Measurements from ENCODE around the gene CTNND2.

CTNND2 gene

GRCh38 chr5:10987276-10987924, 916.8 kb downstream of the CTNND2 start:
- DNase-seq (ENCODE audit: low read depth): no peak

GRCh38 chr5:10985721-10986110, 918.5 kb downstream of the CTNND2 start:
- DNase-seq (ENCODE audit: low read depth): no peak

GRCh38 chr5:10985091-10985720, 919.0 kb downstream of the CTNND2 start:
- DNase-seq (ENCODE audit: low read depth): no peak

- no peak for DNase-seq (ENCODE audit: low read depth)
Observed at GRCh38 chr5:10984021-10984715, 920.1 kb downstream of the CTNND2 start.

- DNase-seq (ENCODE audit: low read depth): no peak
Observed at GRCh38 chr5:10982626-10983025, 921.6 kb downstream of the CTNND2 start.

GRCh38 chr5:10981932-10982331, 922.3 kb downstream of the CTNND2 start:
- no peak for DNase-seq (ENCODE audit: low read depth)

- DNase-seq (ENCODE audit: low read depth): no peak
Observed at GRCh38 chr5:10977011-10977410, 927.2 kb downstream of the CTNND2 start.

- DNase-seq (ENCODE audit: low read depth): no peak
Observed at GRCh38 chr5:10975945-10976344, 928.3 kb downstream of the CTNND2 start.

GRCh38 chr5:10974850-10975249, 929.4 kb downstream of the CTNND2 start:
- no peak for DNase-seq (ENCODE audit: low read depth)

GRCh38 chr5:10973316-10973715, 930.9 kb downstream of the CTNND2 start:
- DNase-seq (ENCODE audit: low read depth): no peak

- DNase-seq (ENCODE audit: low read depth): no peak
Observed at GRCh38 chr5:10969684-10970180, 934.5 kb downstream of the CTNND2 start.

- no peak for DNase-seq (ENCODE audit: low read depth)
Observed at GRCh38 chr5:10964806-10965205, 939.4 kb downstream of the CTNND2 start.

- DNase-seq (ENCODE audit: low read depth): no peak
Observed at GRCh38 chr5:10958728-10959127, 945.5 kb downstream of the CTNND2 start.

GRCh38 chr5:10949856-10950630, 954.2 kb downstream of the CTNND2 start:
- no peak for DNase-seq (ENCODE audit: low read depth)

GRCh38 chr5:10946050-10946449, 958.2 kb downstream of the CTNND2 start:
- no peak for DNase-seq (ENCODE audit: low read depth)

GRCh38 chr5:10941900-10942299, 962.3 kb downstream of the CTNND2 start:
- DNase-seq (ENCODE audit: low read depth): no peak

- no peak for DNase-seq (ENCODE audit: low read depth)
Observed at GRCh38 chr5:10936081-10936855, 968.0 kb downstream of the CTNND2 start.

GRCh38 chr5:10935536-10935935, 968.7 kb downstream of the CTNND2 start:
- DNase-seq (ENCODE audit: low read depth): no peak

GRCh38 chr5:10934783-10935355, 969.4 kb downstream of the CTNND2 start:
- DNase-seq (ENCODE audit: low read depth): no peak

- no peak for DNase-seq (ENCODE audit: low read depth)
Observed at GRCh38 chr5:10933121-10933520, 971.1 kb downstream of the CTNND2 start.

- no peak for DNase-seq (ENCODE audit: low read depth)
Observed at GRCh38 chr5:10932426-10932825, 971.8 kb downstream of the CTNND2 start.
